ENCODE results near the gene IL1R1. TPM values are rescaled to one million over a fixed set of nuclear protein-coding genes. Genes with fewer than 3 reads are reported as not detected.
A peak's percentile ranks its signal among the peaks of the same experiment; 100 is the strongest.

IL1R1 gene
- total RNA-seq, 2 experiments from 2014 or later, result 0.11 TPM; not detected in 1

DNA sequence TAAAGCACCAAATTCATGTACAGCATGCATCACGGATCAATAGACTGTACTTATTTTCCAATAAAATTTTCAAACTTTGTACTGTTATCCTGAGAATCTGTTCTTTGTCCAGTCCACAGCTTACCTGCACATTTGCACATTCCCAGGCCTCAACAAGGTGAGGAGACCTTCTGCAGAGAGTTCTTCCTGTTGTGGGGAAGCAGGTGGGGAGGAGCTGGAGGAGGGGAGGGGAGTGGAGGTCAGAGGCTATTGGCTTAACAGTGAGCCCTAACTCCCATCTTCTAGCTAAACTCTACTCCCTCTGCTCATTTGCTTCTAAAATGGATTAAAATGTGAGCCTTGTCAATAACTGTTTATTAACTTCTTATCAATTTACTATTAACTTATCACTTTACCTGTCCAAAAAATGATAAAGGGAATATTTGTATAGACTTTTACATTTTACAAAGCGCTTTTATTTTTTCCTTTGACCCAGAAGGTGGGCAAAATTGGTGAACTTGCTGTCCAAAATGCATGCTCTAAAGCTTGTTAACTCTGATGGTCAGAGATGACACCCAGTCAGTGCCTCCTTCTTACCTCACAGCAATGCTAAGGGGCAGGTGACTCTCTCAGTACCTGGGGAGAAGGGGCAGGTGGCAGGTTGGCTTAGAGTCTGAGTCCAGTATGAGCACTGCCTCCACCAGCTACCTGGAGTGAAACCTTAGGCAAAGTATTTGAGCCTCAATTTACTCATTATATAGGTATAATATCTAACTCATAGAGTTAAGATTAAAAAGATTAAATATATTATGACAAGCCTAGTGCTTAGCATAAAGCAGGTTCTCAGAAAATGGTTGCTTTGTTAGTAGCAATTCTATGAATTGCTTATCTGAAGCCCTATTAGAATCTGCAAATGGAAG is 37.5 kb downstream of the IL1R1 start:
- Mint-ChIP-seq H3K27me3 (peaks cover 27% of the 10 kb centered on the region), H3K4me3 (no peak overlapping the region), H3K9me3 (no peaks in the 10 kb centered on the region), H3K36me3 (no peaks in the 10 kb centered on the region), H3K27ac (no peak overlapping the region), H3K4me1 (peaks cover 1% of the 10 kb centered on the region)
- DNase-seq (no peak), ATAC-seq (ENCODE audit: low read depth) (no peak)
- POLR2A ChIA-PET, result no interaction called here

- Mint-ChIP-seq H3K9me3 (no peaks in the 10 kb centered on the region), H3K4me1 (peaks cover 5% of the 10 kb centered on the region), H3K4me3 (no peak overlapping the region), H3K27me3 (peaks cover 27% of the 10 kb centered on the region), H3K36me3 (no peaks in the 10 kb centered on the region), H3K27ac (no peak overlapping the region)
- ATAC-seq (ENCODE audit: low read depth), result no peak
- POLR2A ChIA-PET, result no interaction called here
- no peak for DNase-seq
Measured at GRCh38 chr2:102180687-102180999, 38.1 kb downstream of the IL1R1 start.

- ATAC-seq (ENCODE audit: low read depth) (no peak), DNase-seq (no peak)
- Mint-ChIP-seq H3K27ac (no peak overlapping the region), H3K4me3 (no peak overlapping the region), H3K27me3 (peaks cover 30% of the 10 kb centered on the region), H3K4me1 (peaks cover 5% of the 10 kb centered on the region), H3K9me3 (no peaks in the 10 kb centered on the region), H3K36me3 (no peaks in the 10 kb centered on the region)
- POLR2A ChIA-PET, result no interaction called here
Measured at GRCh38 chr2:102181376-102181775, 38.8 kb downstream of the IL1R1 start.

- H3K4me1 Mint-ChIP-seq, result peaks cover 5% of the 10 kb centered on the region
- H3K27me3 Mint-ChIP-seq, result peaks cover 30% of the 10 kb centered on the region
- H3K36me3 Mint-ChIP-seq, result no peaks in the 10 kb centered on the region
- H3K4me3 Mint-ChIP-seq, result no peak overlapping the region
- no peak overlapping the region for H3K27ac Mint-ChIP-seq
- DNase-seq (no peak), ATAC-seq (ENCODE audit: low read depth) (no peak)
- no peaks in the 10 kb centered on the region for H3K9me3 Mint-ChIP-seq
- POLR2A ChIA-PET, result no interaction called here
Measured at GRCh38 chr2:102181919-102182635, 39.5 kb downstream of the IL1R1 start.

DNA sequence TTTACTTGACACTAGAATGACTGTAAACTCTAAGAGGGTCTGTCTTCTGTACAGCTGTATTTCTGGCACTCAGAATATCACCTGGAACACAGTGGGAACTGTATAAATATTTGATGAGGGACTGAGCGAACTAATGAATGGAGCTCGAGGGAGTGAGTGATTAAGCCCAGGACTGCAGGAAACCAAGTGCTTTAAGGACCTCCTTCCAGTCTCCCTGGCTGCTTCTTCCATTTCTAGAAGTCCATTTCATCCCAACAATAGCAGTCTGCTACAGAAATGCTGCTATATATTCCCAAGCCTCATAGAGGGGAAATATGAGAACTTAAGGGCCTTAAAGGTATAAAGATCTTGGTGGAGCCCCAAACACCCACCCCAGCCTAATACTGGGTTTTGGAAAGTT is 41.5 kb downstream of the IL1R1 start:
- H3K27me3 Mint-ChIP-seq, result peaks cover 42% of the 10 kb centered on the region

DNA sequence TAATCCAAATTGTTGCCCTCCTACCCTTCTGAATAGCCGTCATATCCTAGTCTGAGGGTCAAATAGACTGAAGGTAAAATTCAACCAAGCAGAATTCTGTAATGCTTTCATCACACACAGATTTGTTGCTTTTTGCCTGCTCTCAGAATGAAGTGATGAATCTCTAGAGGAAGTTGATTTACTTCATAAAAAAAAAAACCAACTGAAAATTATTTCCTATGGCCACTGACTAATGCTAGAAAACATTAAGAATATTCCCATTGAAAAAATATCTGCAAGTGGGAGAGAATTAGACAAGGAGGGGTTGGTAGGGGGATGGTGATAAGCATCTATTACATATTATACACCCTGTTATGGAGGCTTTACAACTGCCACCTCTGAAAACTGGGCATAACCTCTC is 42.0 kb downstream of the IL1R1 start:
- POLR2A ChIA-PET, result no interaction called here
- Mint-ChIP-seq H3K4me3 (no peak overlapping the region), H3K27me3 (peaks cover 44% of the 10 kb centered on the region), H3K9me3 (no peaks in the 10 kb centered on the region), H3K36me3 (no peaks in the 10 kb centered on the region), H3K4me1 (peaks cover 9% of the 10 kb centered on the region), H3K27ac (no peak overlapping the region)
- ATAC-seq (ENCODE audit: low read depth) (no peak), DNase-seq (no peak)

More for the DNA sequence above, 41.5 kb downstream of the IL1R1 start:
- POLR2A ChIA-PET, result no interaction called here
- Mint-ChIP-seq H3K36me3 (no peaks in the 10 kb centered on the region), H3K4me1 (peaks cover 9% of the 10 kb centered on the region), H3K27ac (no peak overlapping the region), H3K4me3 (no peak overlapping the region), H3K9me3 (no peaks in the 10 kb centered on the region)
- no peak for ATAC-seq (ENCODE audit: low read depth)
- no peak for DNase-seq

DNA sequence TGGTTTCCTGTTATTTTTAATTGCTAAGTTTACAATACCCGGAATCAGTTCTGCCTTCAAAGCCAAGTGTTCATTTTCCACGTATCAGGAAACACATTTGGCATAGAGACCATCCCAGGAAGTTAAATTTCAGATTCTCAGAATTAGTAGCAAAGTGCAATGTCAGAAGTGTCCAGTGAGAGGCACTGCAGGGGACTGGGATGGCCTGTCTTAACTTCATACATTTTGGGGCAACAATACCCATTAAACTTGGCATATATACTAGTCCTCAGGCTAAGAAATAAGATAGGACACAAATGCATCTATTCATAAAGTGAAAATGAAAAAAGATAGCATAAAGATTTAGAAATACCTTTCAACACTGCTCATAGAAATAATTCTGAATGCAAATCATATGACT is 42.8 kb downstream of the IL1R1 start:
- Mint-ChIP-seq H3K27ac (no peak overlapping the region), H3K4me1 (peaks cover 9% of the 10 kb centered on the region), H3K36me3 (no peaks in the 10 kb centered on the region), H3K4me3 (no peak overlapping the region), H3K27me3 (peaks cover 51% of the 10 kb centered on the region), H3K9me3 (peaks cover 2% of the 10 kb centered on the region)
- DNase-seq, result no peak
- ATAC-seq (ENCODE audit: low read depth), result peak; percentile 33
- POLR2A ChIA-PET, result no interaction called here

DNA sequence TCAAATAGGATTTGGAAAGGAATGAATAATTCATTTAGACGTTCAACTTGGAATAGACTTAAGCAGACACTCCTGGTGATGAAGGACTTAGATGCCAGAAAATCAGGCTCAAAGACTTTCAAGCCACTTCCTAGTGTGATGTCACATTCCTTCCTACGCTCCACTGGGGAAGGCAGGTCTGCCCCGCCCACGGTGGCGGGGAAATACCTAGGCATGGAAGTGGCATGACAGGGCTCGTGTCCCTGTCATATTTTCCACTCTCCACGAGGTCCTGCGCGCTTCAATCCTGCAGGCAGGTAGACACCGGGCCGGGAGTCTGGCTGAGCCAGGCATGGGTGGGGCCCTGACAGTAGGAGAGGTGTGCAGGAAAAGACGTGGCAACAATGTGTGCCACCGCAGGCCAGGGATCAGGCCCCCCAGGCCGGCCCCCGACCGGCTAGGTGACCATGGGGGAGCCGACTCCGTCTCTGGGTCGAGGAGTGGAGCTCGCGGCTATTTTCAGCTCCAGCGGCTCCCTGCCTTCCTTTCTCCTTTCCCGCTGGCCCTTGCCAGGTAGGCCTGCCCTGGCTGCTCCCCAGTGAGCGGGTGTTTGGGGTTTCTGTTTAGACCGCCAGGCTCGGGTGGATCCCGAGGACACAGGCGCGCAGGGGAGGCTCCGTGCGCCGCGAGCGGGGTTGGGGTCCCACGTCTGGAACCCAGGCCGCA is 44.4 kb downstream of the IL1R1 start, which contains the start of gene IL1RL2:
TSS of gene IL1RL2 (plus strand) at position 233 of the 705 bp plus-strand sequence. CDS start 845 bp downstream, outside the sequence.
- peaks cover 9% of the 10 kb centered on the region for H3K4me1 Mint-ChIP-seq
- peak within 1 kb of the TSS; percentile 90 for H3K4me3 Mint-ChIP-seq
- no peak for ATAC-seq (ENCODE audit: low read depth)
- POLR2A ChIA-PET, result no interaction called here
- peaks cover 2% of the 10 kb centered on the region for H3K9me3 Mint-ChIP-seq
- H3K27ac Mint-ChIP-seq, result peak within 1 kb of the TSS; percentile 75
- peaks cover 47% of the 10 kb centered on the region for H3K27me3 Mint-ChIP-seq
- no peak for DNase-seq
- H3K36me3 Mint-ChIP-seq, result no peaks in the 10 kb centered on the region

- peaks cover 9% of the 10 kb centered on the region for H3K4me1 Mint-ChIP-seq
- H3K36me3 Mint-ChIP-seq, result no peaks in the 10 kb centered on the region
- peak; percentile 79 for ATAC-seq (ENCODE audit: low read depth)
- peaks cover 2% of the 10 kb centered on the region for H3K9me3 Mint-ChIP-seq
- POLR2A ChIA-PET, result no interaction called here
- peak; percentile 54 for DNase-seq
- peak overlapping the region; percentile 90 for H3K4me3 Mint-ChIP-seq
- peaks cover 50% of the 10 kb centered on the region for H3K27me3 Mint-ChIP-seq
- peak overlapping the region; percentile 75 for H3K27ac Mint-ChIP-seq
Measured at GRCh38 chr2:102187496-102188150, 45.1 kb downstream of the IL1R1 start.

DNA sequence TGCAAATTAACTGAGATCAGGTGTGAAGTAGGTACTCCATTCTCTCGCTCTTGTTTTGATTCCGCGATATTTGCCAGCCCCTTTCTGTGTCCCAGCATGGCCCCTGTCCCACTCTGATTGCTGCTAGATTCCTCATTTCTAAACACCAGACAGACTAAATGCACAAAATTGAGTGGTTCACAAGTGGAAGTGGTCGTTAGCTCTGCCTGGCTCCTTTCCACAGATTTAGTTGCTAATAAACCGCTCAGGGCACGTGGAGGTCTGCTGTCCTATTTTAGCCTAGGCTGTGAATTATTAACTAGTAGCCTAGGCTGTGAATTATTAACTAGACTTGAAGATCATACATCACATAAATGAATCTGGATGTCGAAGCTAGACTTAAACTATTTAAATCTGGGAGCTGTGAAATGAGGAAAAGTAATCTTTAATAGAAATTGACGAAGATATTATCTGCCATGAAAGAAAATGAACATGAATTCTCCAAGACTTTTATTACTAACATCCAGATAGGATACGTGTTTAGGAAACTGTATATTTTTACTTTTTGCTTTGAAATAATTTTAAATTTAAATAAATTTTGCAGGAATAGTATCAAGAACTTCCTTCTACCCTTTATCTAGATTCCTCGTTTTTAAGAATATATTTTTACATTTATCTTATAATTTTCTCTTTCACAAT is 48.0 kb downstream of the IL1R1 start:
- no peaks in the 10 kb centered on the region for H3K36me3 Mint-ChIP-seq

DNA sequence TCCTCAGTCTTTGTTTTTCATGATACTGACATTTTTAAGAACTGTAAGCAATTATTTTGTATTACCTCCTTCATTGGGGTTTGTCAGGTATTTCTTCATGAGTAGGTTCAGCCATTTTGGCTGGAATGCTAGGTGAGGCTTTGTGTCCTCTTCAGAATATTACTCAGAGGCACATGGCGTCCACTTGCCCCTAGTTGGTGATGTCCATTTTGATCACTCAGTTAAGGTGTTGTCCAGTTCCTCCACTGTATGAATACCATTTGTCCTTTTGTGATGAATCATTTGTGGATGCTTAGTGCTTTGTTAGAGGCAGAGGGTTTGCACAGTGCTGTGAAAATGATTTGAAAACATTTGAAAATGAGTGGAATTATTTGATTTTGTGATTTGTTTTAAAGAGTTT is 49.0 kb downstream of the IL1R1 start:
- peaks cover 50% of the 10 kb centered on the region for H3K27me3 Mint-ChIP-seq
- no peaks in the 10 kb centered on the region for H3K36me3 Mint-ChIP-seq
- H3K4me1 Mint-ChIP-seq, result peaks cover 5% of the 10 kb centered on the region
- H3K9me3 Mint-ChIP-seq, result peaks cover 2% of the 10 kb centered on the region
- DNase-seq (no peak), ATAC-seq (ENCODE audit: low read depth) (no peak)
- no peak overlapping the region for H3K4me3 Mint-ChIP-seq
- H3K27ac Mint-ChIP-seq, result no peak overlapping the region
- POLR2A ChIA-PET, result no interaction called here

More for the DNA sequence above, 48.0 kb downstream of the IL1R1 start:
- ATAC-seq (ENCODE audit: low read depth), result no peak
- Mint-ChIP-seq H3K9me3 (peaks cover 2% of the 10 kb centered on the region), H3K27ac (no peak overlapping the region), H3K4me3 (no peak overlapping the region), H3K27me3 (peaks cover 50% of the 10 kb centered on the region), H3K4me1 (peaks cover 3% of the 10 kb centered on the region)
- no peak for DNase-seq
- POLR2A ChIA-PET, result interaction anchor here (0.6 kb wide), 1 partner anchor 9 kb away, joined by 4 read pairs; no protein-coding TSS in a partner anchor

DNA sequence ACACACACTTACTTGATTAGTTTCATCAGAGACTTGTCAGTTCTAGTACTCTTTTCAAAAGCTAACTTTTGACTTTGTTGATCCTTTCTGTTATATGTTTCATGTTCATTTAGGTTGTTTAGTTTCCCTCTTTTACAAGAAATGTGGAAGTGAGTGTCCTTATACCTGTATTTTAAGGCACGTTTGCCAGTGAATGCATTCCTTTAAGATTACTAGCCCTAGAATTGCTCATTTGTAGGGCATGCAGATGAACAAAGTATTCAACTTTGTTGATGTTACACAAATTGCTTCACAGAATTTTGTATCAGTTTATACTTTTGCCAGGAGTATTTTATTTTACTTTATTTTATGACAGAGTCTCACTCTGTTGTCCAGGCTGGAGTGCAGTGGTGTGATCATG is 50.5 kb downstream of the IL1R1 start:
- Mint-ChIP-seq H3K9me3 (peaks cover 2% of the 10 kb centered on the region), H3K36me3 (no peaks in the 10 kb centered on the region), H3K27ac (no peak overlapping the region), H3K27me3 (peaks cover 46% of the 10 kb centered on the region), H3K4me3 (no peak overlapping the region), H3K4me1 (peaks cover 12% of the 10 kb centered on the region)
- ATAC-seq (ENCODE audit: low read depth) (no peak), DNase-seq (no peak)
- POLR2A ChIA-PET, result no interaction called here
